ENCODE results near the gene EXD3.

Gene EXD3

DNA sequence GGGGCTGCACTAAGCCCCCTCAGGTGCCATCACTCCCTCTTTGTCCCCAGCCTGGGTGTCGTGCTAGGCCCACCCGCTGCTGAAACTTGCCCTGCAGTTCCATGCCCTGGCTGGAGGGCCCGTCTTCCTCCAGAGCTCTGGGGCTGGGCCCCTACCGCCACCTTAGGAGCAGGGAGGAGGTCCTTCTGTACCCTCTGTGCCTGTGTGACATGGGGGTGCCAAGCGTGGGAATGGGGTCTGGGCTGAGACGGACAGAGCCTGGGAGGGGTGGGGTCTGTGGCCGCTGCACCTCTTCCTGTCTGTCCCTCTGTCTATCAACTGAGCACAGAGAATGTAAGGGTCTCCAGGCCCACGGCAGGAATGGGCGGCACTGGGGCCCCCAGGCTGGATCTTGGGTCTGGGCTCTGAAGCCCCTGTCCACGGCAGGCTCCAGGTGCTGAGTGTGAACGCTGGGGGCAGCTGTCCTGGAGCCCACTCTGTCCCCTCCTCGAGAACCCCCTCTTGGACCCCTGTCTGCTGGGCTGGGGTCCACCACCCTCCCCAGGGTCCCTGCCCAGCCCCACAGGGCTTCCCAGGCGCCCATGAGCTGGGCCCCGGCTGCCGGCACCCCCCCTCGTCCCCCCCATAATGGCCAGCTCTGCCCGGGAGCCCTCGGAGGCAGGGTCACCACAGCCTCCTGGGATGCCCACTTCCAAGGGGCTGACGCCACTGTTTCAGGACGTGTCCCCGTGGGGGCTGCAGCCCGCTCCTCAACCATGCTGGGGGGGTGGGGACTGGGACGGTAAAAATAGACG, 105.0 kb downstream of the EXD3 start:
- DNase-seq (ENCODE audit: low read depth, low spot score): no peak

DNA sequence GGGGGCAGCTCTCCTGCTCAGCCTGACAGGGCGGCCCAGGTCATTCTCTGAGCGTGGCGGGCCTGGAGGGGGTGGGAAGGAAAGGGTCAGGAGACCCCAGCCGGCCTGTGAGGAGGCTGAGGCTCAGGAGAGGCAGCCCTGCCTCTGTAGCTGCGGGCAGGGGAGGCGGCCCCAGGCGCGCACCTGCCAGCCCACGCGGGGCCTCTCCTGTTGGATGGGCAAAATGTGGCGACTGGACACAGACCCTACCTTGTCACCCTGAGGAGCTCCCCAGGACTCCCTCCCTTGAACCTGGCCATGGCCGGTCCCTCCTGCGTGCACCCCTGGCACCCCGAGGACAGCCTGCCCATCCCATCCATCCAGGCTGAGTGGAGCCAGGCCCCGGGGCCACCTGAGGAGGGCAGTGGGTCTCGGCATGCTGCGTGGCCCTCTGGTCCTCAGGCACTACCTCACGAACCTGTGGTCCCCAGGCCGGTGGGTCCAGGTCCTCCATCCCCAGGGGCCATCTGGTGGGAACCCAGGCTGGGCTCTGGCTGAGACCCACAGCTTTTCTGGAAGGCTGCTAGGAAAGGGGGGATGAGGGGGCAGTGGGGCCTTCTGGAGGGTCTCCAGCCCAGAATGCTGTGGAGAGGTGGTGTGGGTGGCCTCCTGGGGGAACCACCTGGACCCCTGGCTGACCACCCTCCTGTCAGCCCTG, 105.8 kb downstream of the EXD3 start:
- no peak for DNase-seq (ENCODE audit: low read depth, low spot score)

DNA sequence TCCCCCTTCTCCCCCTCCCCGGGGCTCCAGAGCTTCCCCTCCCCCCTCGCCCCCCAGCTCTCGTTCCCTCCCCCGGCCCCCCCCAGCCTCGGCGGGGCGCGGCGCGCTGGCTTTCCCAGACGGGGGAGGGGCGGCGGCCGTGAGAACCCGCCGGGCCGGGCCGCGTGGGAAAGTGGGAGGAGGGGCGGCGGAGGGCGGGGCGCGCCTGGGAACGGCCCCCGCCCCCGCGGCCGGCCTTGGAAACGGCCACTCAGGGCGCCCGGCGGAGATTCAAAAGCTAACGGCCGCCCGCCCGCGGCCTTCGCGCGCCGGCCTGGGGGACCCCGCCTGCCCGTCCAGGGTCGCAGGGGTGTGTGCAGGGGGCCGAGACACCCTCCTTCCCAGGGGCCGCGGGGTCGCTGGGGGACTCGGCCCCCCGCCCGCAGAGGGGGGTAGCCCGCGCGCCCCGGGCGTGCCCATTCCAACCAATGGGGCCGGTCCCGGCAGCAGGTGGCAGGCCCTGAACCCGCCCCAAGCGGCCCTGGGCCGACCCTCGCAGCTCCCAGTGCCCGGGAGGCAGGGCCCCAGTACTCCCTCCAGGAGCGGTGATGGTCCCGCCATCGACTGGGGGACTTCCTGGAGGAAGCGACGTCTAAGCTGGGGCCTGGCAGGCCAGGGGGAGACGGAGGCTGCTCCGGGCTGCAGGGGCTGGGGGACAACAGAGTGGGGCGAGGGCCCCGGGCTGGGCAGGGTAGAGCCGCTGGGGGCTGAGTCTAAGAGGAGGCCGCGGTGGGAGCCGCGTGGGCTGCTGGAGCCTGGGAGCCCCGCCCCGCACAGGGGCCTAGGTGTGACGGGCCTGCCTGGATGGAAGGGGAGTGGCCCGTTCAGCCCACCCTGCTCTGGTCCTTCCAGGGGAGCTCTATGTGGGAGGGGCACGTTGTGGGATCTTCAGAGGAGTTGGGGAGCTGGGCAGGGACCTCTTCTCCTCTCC, 106.7 kb downstream of the EXD3 start:
- DNase-seq (ENCODE audit: low read depth, low spot score): no peak

DNA sequence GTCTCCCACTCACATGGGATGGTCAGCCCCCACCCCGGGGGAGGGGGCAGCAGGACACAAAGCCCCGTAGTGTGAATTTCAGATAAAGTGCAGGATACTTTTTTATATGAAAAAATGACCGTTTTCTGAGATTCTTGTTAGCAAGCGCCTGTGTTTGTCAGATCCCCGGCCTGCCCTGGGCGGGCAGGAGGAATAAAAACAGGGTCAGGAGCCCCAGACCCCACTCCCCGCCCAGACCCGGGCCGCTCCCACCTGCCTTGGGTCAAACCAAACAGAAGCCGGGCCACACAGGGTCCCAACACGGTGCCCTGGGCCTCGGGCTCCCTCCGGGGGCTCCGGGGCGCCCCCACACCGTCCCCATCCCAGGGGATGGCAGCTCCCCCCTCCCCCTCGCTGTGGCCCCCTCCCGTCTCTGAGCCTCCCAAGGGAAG, 107.4 kb downstream of the EXD3 start:
- no peak for DNase-seq (ENCODE audit: low read depth, low spot score)

DNA sequence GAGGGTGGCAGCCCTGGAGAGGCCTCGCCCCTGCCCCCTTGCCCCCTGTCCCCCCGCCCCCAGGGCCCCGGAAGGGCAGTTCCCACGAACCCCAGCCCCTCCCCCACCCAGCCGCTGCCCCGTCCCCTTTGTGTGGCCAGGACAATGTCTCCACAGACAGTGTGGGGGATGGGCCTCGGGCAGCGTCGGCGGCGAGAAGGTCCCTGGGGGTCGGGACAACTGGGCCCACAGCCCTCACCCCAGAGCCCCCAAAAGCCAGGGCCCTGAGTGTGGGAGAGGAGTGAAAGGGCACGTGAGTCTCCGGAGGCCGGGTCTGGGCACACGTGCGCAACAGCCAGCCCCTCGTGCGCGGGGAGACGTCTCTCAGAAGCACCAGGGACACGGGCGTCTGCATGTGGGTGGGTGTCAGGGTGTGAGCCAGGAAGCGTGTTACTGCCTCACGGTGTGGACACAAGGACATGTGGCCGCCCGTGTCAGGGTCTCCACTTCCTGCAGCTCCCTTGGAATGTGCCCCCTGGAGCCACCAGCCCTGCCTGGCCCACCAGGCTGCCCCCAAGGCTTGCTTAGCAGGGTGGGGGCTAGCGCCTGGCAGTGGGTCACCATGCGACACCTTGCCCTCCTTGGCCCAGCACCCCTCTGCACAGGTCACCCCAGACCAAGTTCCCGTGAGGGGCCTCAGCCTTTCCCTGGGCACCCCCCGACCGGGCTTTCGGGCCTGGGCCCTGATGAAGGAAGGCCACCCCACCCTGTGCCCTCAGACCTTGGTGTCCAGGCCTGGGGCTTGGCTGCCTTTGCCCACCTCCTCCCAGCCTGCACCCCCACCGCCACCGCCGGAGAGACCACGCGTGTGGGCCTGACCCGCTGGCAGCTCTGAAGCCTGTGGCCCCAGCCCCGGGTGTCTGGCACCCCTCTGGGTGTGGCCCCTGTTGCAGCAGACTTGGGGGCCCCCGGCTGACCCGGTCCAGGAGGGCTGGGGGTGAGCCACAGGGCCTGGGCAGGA, 108.1 kb downstream of the EXD3 start:
- no peak for DNase-seq (ENCODE audit: low read depth, low spot score)

DNA sequence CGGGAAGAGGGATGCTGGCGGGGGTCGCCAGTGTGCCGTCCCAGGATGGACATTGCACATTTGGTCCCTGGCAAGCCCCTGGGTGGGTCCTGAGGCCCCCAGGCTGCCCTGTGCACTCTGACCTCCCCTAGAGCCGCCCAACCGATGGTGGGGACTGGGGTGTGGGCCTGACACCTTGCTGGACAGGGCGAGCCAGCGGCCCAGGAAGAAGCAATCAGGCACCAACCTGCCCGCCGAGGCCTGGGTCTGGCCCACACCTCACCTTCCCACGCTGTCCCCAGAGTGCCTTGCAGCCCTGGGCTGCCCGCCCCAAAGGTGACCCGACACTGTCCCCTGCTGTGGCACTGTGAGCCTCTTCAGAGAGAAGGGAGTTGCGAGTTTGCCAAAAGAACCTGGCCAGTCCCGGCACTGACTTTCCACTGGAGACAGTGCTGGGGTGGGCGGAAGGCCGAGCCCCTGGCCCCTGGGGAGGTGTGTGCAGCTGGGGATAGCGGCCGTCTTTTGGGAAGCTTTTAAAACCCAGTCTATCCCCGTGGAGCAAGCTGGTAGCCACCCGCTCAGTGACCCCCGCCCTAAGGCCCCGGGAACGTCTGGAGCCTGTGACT, 108.9 kb downstream of the EXD3 start:
- DNase-seq (ENCODE audit: low read depth, low spot score): no peak

DNA sequence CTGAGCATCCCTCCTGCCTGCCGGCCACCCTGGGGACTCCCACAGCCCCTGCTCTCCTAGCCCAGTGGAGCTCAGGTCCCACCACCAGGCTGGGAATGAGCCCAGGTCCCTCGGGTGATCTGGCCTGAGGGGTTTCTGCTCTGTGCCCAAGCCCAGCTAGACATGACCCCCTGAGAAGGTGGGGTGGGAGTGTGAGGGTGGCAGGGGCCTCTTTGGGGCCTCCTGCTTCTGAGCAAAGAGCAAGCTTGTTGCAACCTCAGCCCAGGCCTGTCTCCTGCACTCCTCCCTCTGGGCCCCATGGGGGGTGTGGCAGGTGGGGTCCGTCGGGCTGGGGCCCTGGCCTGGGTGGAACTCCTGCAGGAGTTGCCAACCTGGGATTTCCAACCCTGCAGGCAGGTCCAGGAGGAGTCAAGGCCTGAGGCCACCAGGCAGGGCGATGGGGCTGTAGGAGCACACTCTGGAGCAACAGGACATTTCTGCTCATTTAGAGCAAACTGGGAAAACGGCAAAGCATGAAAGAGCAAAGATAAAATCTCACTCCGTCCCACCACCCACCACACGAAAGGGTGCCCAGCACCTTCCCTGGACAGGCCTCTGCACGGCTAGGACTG, 109.5 kb downstream of the EXD3 start:
- no peak for DNase-seq (ENCODE audit: low read depth, low spot score)

DNA sequence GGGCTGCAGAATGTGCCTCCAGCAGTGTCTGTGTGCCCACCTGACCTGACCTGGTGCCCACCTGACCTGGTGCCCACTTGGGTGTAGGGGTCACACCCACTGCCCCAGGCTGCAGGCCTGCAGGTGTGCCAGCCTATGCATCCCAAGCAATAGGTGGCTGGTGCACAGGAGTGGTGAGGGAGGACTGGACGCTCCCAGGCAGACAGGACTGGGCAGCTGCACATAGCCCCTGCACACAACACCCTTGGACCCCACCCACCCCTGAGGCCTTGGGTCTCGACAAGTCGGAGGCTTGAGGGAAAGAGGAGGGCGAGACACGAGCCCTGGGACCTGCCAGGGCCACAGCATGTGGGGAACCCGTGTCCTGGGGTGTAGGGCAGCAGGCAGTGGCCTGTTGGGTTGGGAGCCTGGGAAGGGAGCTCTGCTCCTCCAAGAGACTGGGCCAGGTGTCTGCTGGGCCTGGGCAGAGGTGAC, 110.1 kb downstream of the EXD3 start:
- DNase-seq (ENCODE audit: low read depth, low spot score): no peak

DNA sequence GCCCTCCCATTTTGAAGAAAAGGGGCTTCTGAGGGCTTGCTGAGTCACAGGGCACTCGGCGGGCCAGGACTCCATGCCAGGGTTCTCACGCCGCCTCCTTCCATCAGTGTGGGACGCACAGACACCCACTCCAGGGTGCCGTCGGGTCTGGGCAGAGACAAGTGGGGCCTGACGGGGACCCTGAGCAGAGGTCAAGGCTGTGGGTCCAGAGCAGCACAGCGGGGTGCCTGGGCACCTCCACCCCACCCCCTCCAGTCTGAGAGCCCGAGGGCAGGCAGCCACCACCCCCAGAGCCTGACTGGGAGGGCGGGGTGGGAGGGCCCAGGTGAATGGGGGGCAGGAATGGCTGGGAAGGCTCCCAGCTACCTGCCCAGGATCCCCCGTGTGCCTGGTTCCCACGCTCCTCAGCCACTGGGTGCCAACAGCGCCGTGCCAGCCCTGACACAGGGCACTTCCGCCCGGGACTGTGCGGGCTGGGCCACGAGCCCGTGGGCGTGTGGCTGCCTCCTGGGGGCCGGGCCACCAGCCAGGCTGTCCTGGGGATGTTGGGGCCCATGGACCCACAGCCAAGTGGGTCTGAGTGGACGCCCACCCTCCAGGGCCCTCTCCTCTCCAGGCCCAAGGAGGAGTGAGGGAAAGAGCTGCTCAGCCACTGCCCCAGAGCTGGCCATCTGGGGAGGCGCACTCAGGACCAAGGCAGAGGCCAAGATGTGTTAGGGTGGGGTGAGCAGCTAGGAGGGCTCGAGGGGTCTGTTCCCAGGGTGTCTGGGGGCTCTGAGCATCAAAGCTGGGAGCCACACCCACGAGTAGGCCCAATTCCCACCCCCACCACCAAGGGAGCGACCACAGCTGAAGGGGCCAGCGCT, 110.7 kb downstream of the EXD3 start:
- no peak for DNase-seq (ENCODE audit: low read depth, low spot score)

DNA sequence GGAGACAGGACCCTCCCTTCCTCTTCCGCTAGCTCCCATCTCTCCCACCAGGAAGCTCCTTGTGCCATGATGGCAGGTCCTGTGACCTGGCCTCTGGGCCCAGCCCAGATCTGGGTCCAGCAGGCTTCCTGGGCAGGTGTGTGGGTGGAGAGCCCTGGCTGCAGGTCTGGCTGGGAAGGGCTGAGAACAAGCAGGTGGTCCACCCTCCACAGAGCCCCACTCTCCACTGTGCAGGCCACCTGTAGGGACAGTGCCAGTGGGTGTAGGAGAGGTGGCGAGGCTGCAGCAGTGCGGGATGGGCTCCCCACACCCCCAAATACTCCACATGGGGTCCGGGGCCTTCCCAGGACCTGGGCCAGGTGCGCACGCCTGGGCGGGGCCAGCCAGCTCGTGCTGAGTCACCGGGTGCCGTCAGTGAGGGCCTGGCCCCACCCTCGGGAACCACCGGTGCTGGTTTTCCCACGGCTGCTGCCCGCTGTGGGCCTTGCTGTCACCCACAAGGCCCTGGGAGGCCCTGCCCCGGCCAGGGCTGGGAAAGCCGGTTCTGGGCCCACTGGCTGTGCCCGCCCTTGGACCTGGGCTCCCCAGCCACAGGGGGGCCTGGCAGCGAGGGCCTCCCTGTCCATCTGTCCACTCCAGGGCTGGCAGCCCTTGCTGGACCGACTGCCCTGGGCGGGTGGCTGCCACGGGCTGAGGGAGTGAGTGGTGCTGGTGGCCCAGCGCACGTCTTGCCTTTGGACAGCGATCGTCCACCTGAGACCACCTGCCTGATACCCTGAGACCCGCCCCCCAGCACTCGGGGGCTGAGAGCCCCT, 111.6 kb downstream of the EXD3 start:
- no peak for DNase-seq (ENCODE audit: low read depth, low spot score)

DNA sequence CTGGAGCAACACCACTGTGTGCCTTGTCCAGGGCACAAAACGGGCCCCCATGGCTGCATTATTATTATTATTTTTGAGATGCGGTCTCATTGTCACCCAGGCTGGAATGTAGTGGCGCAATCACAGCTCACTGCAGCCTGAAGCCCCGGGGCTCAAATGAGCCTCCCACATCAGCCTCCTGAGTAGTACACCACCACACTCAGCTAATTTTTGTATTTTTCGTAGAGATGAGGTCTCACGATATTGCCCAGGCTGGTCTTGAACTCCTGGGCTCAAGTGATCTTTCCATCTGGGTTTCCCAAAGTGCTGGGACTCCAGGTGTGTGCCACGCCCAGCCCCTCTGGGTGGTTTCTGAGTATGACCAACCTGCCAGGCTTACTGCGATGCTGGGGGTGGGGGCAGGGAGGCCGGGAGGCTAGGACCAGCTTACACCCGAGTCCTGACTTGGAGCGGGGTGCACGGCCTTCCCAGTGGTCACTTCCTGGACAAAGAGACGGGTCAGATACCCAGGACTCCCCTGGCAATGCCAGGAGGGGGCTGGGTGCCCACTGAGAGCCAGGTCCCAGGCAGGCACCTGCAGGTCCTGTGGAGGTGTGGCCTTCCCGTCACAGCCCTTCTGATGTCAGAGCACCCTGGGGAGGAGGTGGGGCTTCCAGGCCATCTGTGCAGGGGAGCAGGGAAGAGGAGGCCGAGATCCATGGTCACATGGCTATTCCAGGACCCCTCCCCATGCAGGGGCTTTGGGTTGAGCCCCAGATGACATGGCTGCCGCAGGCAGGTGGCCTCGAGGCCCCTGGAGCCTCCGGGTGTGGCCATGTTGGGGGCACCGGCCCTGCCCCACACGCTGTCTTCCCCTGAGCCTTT, 112.5 kb downstream of the EXD3 start:
- no peak for DNase-seq (ENCODE audit: low read depth, low spot score)

DNA sequence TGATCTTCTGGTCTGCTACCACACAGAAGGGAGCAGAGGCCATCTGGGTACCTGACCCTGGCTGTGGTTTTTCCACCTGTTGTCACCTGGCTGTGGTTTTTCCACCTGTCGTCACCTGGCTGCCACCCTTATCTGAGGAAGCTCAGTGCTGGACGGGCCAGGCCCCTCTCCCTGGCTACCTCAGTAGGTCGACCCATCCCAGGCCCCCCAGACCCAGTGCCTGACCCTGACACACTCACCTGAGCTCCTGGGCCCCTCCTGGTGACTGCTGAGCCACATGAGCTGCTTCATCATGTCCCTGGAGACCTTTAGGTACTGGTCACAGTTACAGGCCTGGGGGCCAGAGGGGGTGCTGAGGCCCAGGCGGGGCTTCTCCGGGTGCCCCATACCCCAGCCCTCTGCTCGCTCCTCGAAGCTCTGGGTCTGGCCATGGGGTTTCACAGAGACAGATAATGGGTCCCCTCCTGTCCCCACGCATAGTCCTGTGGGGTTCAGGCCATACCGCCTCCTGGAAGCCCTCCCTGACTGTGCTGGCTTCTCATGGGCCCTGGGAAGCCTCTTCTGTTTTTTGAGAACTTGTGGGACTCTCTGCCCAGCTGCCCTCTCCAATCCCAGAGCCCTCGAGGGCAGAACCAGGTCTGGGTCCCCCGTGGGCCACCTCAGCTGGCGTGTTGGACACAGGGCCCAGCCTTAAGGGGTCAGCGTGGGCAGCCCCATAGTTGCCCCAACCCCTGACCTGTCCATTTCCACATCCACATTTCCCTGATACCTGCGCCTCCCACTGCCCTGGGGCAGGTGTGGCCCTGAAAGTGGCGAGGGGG, 113.4 kb downstream of the EXD3 start:
- DNase-seq (ENCODE audit: low read depth, low spot score): no peak

DNA sequence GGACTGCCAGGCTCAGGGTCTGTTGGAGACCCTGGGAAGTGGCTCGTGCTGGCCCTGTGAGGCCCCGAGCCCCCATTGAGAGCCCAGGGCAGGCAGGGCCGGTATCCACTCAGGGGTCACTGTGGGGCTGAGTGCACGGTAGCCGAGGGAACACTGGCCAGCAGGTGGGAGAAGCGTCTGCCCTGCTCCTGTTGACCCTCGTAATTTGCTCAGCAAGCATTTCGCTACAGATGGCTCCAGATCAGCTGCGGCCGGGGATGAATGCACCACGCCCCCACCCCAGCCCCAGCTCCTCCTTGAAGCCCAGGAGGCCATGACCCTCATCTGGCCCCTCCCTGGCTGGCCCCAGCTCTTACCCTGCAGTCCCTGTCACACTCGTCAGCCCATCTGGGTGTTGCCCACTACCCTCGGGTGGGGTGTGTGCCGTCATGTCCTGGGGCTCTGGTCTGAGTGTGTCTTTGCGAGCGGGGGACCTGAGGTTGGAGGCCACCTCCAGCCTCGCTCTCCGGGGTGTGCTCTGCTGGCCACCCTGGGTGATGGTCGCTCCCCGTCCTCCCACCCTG, 114.8 kb downstream of the EXD3 start:
- no peak for DNase-seq (ENCODE audit: low read depth, low spot score)

DNA sequence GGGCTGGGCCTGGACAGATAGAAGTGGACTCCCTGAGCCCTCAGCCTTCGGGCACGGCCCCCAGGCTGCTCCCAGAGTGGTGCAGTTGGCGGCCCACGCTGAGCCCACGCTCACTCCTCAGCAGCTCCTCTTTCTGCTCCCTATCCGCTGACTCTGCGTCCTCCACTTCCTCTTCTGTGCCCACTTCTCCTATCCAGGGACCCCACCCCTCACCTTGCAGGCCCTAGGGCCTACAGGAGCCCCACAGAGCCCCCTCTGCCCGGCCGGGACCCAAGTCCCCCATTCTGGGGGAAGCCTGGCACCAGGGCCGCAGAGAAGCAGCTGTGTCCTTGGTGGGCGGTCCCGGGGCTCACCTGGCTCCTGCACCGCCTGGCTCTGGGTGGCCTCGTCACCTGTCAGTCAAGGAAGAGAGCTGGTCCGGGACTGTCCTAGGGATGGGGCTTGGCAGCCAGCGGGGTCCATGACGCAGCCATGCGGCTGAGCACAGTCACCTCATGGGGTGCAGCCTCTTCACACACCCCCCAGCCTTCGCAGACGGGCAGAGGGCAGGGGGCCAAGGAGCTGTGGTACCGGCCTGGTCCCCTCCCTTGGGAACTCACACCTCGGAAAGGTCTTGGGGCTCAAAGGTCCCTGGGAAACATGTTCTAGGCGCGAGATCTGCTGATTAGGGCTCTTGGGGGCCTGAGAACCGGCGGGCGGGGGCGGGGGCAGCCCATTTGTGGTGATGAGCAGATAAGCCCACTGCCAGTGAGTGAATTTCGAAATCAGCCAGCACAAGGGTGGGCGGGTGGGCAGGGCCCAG, 115.5 kb downstream of the EXD3 start:
- DNase-seq (ENCODE audit: low read depth, low spot score): no peak

DNA sequence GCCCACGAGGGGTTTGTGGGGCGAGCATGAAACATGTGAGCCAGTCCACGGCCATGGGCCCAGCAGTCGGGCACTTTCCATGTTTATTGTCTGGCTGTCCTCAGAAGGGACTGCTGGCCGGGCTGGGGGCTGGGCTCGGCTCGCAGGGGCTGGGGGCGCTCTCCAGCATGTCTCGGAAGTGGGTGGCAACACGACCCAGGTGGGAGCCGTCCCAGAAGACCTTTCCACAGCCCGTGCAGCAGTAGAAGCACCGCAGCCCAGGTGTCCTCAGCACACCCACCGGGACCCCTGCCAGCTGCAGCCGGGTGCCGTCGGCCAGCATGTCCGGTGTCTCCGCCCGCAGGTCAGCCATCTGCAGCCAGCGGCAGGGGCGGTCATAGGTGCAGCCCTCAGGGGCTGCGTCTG, 116.1 kb downstream of the EXD3 start:
- DNase-seq (ENCODE audit: low read depth, low spot score): no peak

Measured in iPS DF 19.7 (cell line).